A549 treated with Mapracorat at 1 μM for 4 hours (cell line): ENCODE data around the gene TEX54. TPM values are rescaled to one million over a fixed set of nuclear protein-coding genes. Genes with fewer than 3 reads are reported as not detected.

Source experiments
- total RNA-seq: library from RNA; stranded (reverse); fragments of 200-300 nt; extraction: Qiagen RNA extraction; gene quantifications from 5 replicates; pipeline ENCODE4 v1.2.3, GENCODE V29; 2022

Gene TEX54
- not detected in 5 replicates for total RNA-seq

DNA sequence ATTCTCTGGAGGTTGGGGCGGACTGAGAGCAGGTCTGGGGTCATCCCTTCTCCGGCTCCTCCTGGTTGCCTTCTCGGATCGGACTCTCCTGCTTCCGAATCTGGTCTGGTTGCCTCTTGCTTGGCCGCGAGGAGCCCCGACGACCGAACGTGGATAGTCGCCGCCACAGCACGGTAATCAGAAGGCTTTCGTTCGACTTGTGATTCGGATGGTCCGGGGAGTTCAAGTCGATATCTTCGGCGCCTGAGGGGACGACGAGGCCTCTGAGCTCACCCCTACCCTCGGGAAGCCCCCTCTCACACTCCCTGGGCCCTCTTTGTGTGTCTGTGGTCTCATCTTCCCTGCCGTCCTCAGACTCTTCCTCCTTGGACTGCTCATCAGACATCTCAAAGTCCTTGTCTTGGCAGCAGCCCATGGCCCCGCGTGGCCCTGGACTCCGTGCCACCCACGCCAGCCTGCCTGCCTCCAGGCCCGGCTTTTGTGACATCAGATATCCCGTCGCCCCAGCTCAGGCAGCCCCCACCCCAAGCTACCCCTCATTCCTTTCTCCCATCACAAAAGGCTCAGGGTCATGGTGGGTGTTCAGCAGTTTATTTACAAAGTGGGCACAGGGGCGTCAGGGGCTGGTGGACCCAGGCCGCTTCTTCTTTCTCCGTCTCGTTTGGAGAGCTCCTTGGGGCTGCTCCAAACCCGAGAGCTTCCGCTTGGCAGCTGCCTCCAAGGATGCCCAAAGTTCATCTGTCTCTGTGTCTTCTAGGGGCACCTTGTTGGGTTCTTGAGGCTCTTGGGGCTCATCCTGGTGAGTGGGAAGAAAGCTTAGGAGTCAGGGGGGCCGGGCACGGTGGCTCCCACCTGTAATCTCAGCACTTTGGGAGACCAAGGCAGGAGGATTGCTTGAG is at the start of gene TEX54:
TSS of gene TEX54 (minus strand) at position 506 of the 899 bp plus-strand sequence.

DNA sequence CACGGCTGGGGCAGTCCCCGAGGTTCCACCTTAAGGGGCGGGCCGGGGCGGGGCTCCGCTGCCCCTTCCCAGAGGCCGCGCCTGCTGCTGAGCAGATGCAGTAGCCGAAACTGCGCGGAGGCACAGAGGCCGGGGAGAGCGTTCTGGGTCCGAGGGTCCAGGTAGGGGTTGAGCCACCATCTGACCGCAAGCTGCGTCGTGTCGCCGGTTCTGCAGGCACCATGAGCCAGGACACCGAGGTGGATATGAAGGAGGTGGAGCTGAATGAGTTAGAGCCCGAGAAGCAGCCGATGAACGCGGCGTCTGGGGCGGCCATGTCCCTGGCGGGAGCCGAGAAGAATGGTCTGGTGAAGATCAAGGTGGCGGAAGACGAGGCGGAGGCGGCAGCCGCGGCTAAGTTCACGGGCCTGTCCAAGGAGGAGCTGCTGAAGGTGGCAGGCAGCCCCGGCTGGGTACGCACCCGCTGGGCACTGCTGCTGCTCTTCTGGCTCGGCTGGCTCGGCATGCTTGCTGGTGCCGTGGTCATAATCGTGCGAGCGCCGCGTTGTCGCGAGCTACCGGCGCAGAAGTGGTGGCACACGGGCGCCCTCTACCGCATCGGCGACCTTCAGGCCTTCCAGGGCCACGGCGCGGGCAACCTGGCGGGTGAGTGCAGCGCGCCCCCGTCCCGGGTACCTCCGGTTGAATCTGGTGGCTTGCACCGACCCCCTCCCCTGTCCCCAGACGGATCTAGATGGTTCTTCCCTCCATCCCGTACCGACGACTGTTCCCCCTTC is 48.4 kb upstream of the TEX54 start, which contains the start of gene SLC3A2:
TSS of gene SLC3A2 (plus strand) at position 94 of the 776 bp plus-strand sequence. CDS start at position 222, 128 bp downstream.

DNA sequence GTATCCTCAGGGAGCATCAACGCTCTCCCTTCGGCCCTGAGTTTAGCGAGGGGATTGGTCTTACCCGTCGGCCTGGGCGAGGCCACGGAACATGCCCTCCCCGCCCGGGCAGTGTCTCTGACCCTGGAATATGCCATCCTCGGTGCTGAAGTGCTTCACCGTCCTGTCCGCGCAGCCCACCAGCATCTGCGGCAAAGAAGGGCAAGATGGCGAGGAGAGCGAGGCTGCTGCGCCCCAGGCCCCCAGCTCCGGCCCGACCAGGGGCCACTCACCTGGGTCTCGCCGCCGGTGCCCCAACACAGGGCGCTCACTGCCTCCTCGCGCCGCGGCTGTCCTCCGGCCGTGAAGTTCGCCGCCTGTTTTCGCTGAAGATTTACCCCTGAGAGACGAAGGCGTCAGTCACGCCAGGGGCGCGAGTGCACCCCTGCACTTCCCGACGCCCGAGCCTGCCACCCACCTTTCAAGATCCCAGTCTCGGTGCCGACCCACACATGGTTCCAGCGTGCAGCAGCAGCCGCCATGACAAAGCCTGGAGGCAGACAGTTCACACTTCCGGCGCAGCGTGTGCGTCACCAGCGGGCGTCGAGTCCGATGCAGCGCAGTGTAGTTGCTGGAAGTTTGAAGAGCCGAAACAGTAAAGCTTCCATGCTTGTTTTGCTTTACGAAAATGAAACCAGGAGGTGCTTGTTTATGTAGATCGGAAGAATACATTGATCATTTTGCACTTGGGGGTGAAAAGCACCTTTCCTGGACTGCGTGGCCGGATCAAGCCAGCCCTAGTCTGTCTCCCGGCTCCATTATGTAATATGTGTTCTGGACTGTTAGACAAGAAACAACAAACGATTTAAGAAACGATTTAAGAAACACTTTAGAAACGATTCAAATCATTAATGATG is 6.7 kb upstream of the TEX54 start, which contains the start of gene WDR74:
TSS of gene WDR74 (minus strand) at position 541 of the 896 bp plus-strand sequence. CDS start at position 521, 20 bp downstream.

DNA sequence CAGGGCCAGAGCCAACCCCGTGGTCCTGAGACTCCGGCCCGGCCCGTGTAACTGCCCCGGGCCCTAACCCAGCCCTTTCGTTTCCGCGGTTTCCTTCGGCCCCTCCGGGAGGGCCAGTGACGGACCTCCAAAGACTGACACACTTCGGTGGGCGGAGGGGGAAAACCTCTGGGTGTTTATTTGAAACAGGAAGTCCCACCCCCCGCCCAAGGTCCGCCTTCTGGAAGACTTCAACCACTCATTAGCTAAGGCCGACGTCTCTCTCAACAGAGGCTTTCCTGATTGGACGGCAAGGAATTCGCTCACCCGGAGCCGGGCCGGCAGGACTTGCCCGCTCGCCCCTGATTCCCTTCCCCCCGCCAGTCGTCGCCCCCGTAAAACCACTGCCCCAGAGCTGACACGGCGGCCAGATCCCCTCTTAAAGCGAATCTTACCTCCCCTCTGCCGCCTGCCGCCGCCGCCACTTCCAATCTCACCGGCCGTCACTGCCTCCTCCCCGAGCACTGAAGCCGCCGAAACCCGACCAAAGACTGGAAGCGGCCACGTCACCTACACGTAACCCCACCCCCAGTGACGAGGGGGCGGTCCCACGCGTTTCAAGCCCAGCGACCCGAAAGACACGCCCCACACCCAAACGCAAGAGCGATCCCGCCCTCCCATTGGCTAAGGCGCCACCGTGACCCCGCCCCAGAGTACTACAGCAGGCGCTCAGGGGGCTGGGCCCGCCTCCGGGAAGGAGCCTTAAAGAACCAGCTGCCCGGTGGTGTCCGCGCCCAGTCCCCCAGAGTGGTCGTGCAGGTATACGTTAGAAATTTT is 913 bp downstream of the TEX54 start, which contains the start of gene STX5:
TSS of gene STX5 (minus strand) at position 532 of the 816 bp plus-strand sequence. CDS start 808 bp downstream, outside the sequence.

DNA sequence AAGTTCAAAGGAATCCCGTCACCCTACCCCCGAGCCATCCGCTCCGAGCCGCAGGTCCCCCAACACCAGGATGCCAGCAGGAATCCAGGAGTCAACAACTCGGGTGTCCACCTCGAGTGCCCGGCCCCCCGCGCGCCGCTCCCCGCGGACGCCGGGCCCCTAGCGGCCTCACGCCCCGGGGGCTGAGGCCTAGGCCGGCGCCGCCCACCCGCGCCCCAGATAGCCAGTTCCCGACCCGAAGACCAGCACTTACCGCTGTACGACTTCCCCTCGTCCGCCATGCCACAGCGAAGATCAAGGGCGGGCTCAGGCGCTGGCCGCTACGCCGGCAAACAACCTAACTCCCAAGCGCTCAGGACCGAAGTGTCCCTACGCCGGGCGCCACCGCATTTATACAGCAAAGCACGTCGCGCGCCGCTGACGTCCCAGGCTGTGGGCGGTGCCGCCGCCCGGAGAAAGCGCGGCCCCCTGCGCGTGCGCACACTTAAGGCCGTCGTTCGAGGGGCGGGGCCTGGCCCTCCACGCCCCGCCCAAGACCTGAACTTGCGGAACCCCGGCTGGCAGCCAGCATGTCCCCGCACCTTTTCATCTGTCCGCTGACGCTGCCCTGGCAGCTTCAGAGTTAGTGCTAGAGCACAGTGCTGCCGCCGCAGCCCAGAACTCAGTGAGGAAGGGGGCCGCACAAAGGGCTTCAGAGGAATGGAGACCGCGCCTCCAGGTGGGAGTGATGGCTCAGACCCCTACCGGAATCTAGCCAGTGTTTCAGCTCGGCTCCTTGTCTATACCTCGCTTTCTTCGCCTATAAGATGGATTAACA is 27.4 kb downstream of the TEX54 start, which contains the start of gene NXF1:
TSS of gene NXF1 (minus strand) at position 365 of the 817 bp plus-strand sequence. CDS start at position 281, 84 bp downstream.

DNA sequence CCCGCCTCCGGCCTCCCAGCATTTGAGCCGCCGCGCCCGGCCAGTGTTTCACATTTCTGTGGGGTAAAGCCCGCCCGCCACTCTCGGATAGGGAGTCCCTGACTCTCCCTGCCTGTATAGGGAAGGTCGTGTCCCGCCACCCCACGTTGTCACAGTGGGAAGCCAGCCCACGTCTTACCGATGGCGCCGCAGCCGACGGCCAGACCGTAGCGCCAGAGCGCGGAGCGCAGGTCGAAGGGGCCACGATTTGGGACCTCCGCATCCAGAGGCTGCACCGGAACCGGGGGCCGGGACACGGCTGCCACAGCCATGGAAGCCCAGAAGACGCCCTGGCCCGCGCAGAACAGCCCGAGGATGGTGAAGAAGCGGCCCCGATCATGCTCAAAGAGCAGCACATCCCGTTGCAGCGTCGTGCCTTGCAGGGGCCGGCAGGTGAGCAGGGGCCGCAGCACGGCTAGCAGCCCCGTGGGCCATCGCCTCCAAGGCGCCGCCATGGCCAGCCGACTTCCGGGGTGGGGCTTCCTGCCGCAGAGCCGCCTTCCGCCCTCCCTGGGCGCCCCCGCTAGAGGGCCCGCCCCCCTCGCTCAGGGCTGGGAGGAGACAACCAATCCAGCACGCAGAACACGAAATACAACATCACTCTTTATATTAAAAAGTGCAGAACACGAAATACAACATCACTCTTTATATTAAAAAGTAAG is 41.0 kb downstream of the TEX54 start, which contains the start of gene TMEM223:
TSS of gene TMEM223 (minus strand) at position 506 of the 701 bp plus-strand sequence. CDS start at position 494, 12 bp downstream.

DNA sequence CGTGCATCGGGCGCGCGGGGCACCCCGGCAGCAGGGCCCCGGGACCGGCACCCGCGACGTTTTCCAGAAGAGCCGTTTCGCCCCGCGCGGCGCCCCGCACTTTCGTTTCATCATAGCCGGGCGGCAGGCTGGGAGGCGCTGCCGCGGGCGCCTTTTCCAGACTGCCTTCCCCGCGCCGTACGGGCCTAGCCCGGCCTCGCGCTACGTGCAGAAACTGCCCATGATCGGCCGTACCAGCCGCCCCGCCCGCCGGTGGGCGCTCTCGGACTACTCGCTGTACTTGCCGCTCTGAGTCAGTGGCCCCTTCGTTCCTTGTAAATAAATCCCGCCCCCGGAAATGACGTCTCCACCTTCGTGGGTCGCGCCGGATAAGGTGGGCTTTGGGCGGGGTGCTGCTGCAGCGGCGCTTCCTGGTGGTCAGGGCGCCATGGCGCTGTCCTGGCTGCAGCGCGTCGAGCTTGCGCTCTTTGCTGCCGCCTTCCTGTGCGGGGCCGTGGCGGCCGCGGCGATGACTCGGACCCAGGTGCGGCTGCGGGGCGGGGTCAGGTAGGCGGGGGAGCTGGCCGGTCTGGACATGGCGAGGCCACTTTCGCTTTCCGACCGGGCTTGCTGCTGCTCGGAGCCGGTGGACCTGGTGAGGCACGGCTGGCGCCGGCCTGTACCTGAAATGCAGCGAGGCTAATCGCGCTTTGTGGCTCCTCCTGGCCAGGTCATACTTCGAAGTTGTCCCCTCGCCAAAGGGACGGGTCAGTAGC is 45.5 kb downstream of the TEX54 start, which contains the start of gene TMEM179B:
TSS of gene TMEM179B (plus strand) at position 398 of the 755 bp plus-strand sequence. CDS start at position 428, 30 bp downstream.

Other genes with a start within 250 kb of the TEX54 start
- 13.6 to 16.7 TPM (median 16.4 TPM) in 5 replicates for gene TUT1, start 241.3 kb downstream of the TEX54 start, total RNA-seq
- gene MTA2, start 231.0 kb downstream of the TEX54 start, total RNA-seq, result 84.2 to 90.9 TPM (median 87.8 TPM) in 5 replicates
- gene EML3, start 220.1 kb downstream of the TEX54 start, total RNA-seq, result 18.3 to 27.8 TPM (median 22.2 TPM) in 5 replicates
- gene ROM1, start 219.6 kb downstream of the TEX54 start, total RNA-seq, result 3.5 to 4.8 TPM (median 4.3 TPM) in 5 replicates
- 40.7 to 59.1 TPM (median 53.6 TPM) in 5 replicates for gene B3GAT3, start 210.9 kb downstream of the TEX54 start, total RNA-seq
- gene GANAB, start 186.2 kb downstream of the TEX54 start, total RNA-seq, result 226 to 272 TPM (median 254 TPM) in 5 replicates
- 16.6 to 22.4 TPM (median 21.4 TPM) in 5 replicates for gene INTS5, start 179.5 kb downstream of the TEX54 start, total RNA-seq
- 120 to 142 TPM (median 133 TPM) in 5 replicates for gene C11orf98, start 167.6 kb downstream of the TEX54 start, total RNA-seq
- gene CSKMT, start 167.5 kb downstream of the TEX54 start, total RNA-seq, result 9.8 to 16.3 TPM (median 14.4 TPM) in 5 replicates
- 27.0 to 39.9 TPM (median 36.2 TPM) in 5 replicates for gene UQCC3, start 161.2 kb downstream of the TEX54 start, total RNA-seq
- 3.1 to 5.1 TPM (median 4.6 TPM) in 5 replicates for gene LBHD1, start 160.6 kb downstream of the TEX54 start, total RNA-seq
- gene UBXN1, start 153.8 kb downstream of the TEX54 start, total RNA-seq, result 102 to 125 TPM (median 116 TPM) in 5 replicates
- 0.06 to 0.24 TPM (median 0.09 TPM) in 4 of 5 replicates, not detected in the other for gene LRRN4CL, start 143.3 kb downstream of the TEX54 start, total RNA-seq
- gene BSCL2, start 125.4 kb downstream of the TEX54 start, total RNA-seq, result 54.7 to 81.4 TPM (median 71.3 TPM) in 5 replicates
- not detected in 5 replicates for gene GNG3, start 125.2 kb downstream of the TEX54 start, total RNA-seq
- 36.4 to 41.5 TPM (median 40.5 TPM) in 5 replicates for gene HNRNPUL2, start 105.4 kb downstream of the TEX54 start, total RNA-seq
- gene TTC9C, start 104.4 kb downstream of the TEX54 start, total RNA-seq, result 28.9 to 34.9 TPM (median 31.7 TPM) in 5 replicates
- 1.1 to 1.8 TPM (median 1.6 TPM) in 5 replicates for gene ZBTB3, start 78.7 kb downstream of the TEX54 start, total RNA-seq
- gene POLR2G, start 71.3 kb downstream of the TEX54 start, total RNA-seq, result 165 to 180 TPM (median 178 TPM) in 5 replicates
- 11.7 to 16.5 TPM (median 12.7 TPM) in 5 replicates for gene TAF6L, start 61.4 kb downstream of the TEX54 start, total RNA-seq
- gene TMEM179B, start 45.4 kb downstream of the TEX54 start, total RNA-seq, result 78.3 to 95.8 TPM (median 85.2 TPM) in 5 replicates
- gene TMEM223, start 40.8 kb downstream of the TEX54 start, total RNA-seq, result 18.5 to 27.8 TPM (median 26.5 TPM) in 5 replicates
- gene NXF1, start 27.4 kb downstream of the TEX54 start, total RNA-seq, result 41.1 to 56.6 TPM (median 51.1 TPM) in 5 replicates
- 19.5 to 24.9 TPM (median 24.1 TPM) in 5 replicates for gene STX5, start 790 bp downstream of the TEX54 start, total RNA-seq
- 74.3 to 86.7 TPM (median 77.3 TPM) in 5 replicates for gene WDR74, start 6.7 kb upstream of the TEX54 start, total RNA-seq
- 846 to 1,033 TPM (median 970 TPM) in 5 replicates for gene SLC3A2, start 48.1 kb upstream of the TEX54 start, total RNA-seq
- 0.06 to 0.21 TPM (median 0.10 TPM) in 5 replicates for gene CHRM1, start 88.5 kb upstream of the TEX54 start, total RNA-seq
- gene SLC22A6, start 152.1 kb upstream of the TEX54 start, total RNA-seq, result not detected in 5 replicates
- not detected in 5 replicates for gene SLC22A8, start 183.0 kb upstream of the TEX54 start, total RNA-seq